ENCODE data around the gene CHRNA10.
A peak's percentile ranks its signal among the peaks of the same experiment; 100 is the strongest.

DNA sequence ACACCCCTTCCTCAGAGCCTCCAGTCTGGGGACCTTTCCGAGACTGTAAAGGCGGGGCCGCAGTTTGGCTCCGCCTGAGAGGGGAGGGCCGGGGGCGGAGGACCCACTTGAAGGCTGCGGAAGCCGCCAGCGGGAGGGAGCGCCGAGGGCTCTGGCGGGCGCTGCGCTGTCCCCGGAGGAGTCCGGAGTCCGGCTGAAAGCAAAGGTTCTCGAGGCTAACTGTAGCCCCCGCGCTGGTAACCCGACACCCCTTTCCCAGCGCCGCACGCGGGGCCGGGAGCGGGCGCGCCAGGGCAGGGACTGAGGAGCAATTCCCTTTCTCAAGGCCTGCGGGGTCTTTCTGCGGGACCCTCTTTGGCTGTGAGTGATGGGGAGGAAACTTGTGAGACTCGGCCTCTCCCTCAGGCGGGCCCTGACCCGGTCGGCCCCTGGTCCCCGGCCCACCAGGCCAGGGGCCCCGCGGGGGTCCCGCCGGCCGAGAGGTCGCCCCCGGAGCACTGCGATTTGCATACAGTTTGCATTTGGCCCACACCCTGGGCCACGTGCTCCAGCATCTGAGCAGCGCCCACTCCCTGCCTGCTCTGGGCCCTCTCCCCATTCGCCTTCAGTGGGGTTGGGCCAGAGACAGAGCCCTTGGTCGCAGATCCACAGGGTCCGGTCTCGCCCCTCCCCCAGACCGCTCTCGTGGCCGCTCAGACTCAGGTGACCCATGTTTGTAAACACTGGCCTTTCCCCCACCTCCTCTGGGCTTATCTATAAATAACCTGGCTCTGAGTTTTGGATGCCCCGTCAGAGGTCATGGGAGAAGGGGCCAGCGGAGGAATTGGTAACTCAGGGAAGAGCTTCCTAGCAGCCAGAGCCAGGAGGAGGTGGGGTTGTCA lies 28.9 kb downstream of the CHRNA10 start:
- TF ChIP-seq POLR2A (IDR thresholded peaks at IDR 0.05) (peak; percentile 33), EP300 (IDR thresholded peaks at IDR 0.05; ENCODE audit: low read depth) (no peak)
- TF ChIP-seq, protein P1, sequence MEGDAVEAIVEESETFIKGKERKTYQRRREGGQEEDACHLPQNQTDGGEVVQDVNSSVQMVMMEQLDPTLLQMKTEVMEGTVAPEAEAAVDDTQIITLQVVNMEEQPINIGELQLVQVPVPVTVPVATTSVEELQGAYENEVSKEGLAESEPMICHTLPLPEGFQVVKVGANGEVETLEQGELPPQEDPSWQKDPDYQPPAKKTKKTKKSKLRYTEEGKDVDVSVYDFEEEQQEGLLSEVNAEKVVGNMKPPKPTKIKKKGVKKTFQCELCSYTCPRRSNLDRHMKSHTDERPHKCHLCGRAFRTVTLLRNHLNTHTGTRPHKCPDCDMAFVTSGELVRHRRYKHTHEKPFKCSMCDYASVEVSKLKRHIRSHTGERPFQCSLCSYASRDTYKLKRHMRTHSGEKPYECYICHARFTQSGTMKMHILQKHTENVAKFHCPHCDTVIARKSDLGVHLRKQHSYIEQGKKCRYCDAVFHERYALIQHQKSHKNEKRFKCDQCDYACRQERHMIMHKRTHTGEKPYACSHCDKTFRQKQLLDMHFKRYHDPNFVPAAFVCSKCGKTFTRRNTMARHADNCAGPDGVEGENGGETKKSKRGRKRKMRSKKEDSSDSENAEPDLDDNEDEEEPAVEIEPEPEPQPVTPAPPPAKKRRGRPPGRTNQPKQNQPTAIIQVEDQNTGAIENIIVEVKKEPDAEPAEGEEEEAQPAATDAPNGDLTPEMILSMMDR (IDR thresholded peaks at IDR 0.05), result no peak

All from transverse colon (tissue), 3 donors.